GM19397 (cell line): ENCODE data around the gene ZMIZ1.
A peak's percentile ranks its signal among the peaks of the same experiment; 100 is the strongest.

ENCODE experiments used
- ATAC-seq: cut with Tn5 transposase; IDR thresholded peaks from one replicate; pipeline ENCODE4 v1.9.1; 2021; ENCODE audit warnings: mild to moderate bottlenecking, moderate library complexity; ENCODE audit not compliant: unreplicated experiment

ZMIZ1 gene

DNA sequence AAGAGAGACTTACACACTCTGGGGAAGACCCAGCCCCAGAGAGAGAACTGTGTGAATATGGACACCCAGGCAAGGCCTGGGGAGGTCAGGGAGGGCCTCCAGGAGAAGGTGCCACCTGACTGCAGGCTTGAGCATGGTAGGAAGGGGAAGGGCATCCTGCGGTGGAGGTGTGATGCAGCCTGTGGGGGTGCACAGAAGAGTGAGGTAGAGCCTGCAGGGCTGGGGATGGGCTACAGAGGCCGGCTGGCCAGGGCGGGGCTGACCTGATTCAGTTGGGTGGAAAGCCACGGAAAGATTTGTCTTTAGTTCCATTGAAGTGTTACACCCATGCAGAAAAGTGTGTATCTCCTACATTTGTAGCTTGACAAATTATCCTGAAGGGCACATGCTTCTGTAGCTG, 47.6 kb downstream of the ZMIZ1 start:
- peak; percentile 14 for ATAC-seq

DNA sequence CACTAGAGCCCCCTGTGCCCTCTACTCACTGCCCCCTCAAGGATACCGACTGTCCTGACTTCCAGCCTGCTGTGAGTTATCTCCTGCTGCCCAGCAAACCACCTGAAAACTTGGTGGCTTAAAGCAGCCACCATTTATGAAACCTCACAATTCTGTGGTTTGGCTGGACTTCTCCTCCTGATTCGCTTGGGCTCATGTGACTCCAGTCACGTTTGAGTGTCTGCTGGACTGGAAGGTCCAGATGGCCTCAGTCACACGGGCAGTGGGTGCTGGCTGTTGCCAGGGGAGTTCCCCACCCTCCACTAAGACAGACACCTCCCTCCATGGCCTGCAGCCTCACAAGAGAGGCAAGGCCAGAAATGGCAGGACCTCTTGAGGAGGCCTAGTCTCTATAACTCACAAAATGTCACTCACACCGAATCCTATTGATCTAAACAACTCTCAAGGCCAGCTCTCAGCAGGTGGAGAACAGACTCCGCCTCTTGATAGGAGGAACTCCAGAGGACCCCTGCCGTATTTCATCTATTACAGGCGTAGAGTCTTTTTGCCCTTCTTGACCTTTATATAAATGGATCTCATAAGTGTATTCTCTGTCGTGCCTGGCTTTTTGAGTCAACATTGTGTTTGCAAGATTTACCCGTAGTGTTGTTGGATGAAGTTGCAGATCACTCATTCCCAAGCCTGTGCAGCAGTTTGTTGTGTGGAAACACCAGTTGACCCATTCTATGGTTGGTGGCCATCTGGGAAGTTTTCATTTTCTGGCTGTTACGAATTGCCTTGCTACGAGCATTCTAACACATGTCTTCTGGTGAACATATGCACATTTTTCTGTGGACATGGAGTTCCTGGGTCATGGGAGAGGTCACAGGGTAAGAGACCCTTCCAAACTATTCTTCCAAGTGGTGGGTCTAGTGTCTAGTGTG, 48.3 kb downstream of the ZMIZ1 start:
- ATAC-seq, result peak; percentile 64

DNA sequence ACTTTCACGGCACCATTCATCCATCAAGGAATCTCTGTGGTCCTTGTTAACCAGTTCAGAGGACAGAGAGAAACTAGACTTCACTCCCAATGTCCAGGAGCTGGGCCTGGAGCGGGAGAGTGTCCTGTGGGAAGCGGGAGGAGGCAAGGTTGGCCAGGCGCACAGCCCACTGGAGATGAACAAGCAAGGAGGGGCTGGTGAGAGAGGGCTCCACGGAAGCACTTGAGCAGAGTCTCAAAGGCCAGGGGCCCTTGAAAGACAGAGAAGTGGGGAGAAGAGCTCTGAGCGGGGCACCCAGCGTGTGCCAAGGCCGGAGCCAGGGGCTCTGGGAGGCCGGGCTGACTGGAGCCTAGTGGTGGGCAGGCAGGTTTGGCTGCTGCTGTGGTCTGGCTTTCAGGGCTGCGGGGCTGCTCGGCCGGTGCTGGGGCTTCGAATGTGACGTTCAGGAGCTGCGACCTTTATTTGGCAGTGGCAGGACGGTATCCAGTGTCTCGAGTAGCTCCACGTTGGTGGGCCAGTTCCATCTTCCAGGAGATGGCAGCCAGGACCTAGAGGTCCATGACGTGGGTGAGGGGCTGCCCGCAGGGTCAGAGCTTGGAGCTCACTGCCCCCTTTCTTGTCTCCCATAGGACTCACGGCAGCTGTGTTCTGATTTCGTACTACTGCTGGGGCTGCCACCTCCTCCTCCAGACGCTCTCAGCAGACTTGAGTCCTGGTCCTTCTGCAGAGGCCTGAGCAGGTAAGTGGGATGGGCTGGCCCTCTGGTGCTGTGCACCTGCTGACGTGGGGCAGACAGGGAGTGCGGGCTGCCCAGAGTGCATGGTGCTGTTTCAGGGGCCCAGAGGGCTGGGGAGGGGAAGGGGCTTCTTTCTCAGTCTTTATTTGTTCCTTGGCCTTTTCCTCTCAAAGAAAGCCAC, 49.8 kb downstream of the ZMIZ1 start:
- no peak for ATAC-seq

DNA sequence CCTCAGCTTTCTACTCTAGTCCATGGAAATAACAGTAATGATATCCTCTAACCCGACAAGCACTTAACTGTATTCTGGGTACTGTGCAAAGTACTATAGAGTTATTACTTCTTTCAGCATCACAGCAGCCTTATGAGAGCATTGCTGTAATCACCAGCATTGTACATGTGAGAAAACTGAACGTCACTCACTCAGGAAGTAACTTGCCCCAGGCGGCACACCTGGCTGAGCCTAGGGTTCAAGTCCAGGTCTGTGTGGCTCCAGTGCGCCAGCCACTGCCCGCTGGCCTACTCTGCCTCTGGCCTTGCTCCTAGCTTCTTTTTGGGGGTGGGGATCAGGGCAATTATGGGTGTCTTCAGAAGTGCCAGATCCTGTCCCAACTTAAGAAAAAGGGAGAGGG, 50.5 kb downstream of the ZMIZ1 start:
- no peak for ATAC-seq

DNA sequence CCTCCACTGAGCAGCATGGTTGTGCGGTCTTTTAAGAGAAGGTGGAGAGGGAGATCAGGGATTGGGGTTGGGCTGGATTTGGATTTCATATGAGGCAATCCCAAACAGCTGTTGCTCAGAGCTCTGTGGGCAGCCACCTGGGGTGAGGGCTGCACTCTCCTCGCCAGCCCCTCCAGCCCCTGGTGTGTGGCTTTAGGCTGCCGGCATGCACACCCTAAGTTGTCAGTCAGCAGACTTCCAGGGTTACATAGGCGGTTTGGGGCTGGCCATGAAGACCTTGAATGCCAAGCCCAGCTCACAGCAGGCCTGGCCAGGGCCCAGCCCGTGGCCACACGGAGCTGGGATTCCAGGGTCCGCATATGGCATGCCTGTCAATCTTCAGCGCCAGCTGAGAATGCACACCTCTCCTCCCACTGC, 54.8 kb downstream of the ZMIZ1 start:
- ATAC-seq, result no peak

DNA sequence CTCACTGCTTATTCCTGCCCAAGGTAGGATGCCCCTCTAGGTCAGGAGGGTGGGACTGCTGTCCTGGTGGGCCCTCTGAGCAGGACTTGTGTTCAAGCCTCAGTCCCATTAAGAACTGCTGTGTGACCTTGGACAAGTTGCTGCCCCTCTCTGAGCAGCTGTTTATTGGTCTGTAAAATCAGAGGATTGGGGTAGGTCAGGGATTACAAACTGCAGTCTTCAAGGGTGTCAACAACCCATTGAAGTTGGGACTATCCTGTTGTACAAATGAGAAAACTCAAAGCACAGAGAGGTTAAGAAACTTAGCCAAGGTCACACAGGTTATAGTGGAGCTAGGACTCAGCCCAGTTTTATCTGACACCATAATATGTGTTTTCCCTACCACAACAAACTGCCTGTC, 55.3 kb downstream of the ZMIZ1 start:
- no peak for ATAC-seq

DNA sequence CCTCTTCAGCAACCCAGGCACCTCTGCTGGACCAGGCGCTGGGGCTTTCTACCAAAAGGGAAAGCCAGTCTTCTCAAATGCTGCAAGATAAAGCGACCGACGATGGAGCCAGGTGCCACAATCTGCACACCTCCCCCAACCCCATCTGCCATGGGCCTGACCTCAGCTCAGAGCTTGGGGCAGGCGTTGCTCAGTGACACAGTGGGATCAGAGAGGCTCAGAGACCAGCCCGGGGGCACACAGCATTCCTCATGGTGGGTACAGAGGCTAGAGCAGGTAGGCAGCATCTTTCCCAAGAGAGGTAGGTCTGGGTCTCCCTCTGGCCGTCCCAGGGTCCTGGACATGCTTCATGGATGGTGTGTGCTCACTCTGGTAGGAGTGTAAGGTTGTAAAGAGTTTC, 56.3 kb downstream of the ZMIZ1 start:
- no peak for ATAC-seq

DNA sequence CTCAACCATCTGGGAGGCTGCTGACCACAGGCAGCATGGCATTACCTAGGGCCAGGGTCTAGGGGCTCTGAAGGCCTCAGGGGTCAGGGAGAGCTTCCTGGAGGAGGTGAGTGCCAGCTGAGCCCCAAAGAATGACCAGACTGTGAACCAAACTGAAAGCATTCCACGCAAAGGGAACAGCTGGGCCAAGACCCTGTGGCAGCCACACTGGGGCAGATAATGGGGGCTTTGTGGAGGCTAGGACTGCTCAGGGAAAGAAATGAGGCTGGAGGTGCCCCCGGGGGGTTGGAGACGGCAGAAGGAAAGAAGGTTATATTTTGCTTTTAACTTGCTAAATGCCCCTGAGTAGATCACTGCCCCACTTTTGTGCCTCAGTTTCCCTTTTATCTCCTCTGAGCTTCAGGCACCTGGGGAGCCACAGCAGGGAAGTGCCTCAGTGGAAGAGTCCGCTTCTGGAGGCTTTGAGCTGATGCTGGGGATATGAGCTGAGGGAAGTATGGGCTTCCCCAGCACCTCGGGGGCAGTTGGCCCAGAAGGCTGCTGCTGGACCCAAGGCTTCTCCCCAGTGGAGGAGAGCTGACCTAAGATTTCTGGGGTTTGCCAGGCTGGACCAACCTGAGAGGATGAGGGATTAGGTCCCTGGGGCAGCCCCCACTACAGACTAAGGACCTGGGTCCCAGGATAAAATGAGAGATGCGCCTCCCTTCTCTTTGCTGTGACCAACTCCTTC, 57.8 kb downstream of the ZMIZ1 start:
- no peak for ATAC-seq

DNA sequence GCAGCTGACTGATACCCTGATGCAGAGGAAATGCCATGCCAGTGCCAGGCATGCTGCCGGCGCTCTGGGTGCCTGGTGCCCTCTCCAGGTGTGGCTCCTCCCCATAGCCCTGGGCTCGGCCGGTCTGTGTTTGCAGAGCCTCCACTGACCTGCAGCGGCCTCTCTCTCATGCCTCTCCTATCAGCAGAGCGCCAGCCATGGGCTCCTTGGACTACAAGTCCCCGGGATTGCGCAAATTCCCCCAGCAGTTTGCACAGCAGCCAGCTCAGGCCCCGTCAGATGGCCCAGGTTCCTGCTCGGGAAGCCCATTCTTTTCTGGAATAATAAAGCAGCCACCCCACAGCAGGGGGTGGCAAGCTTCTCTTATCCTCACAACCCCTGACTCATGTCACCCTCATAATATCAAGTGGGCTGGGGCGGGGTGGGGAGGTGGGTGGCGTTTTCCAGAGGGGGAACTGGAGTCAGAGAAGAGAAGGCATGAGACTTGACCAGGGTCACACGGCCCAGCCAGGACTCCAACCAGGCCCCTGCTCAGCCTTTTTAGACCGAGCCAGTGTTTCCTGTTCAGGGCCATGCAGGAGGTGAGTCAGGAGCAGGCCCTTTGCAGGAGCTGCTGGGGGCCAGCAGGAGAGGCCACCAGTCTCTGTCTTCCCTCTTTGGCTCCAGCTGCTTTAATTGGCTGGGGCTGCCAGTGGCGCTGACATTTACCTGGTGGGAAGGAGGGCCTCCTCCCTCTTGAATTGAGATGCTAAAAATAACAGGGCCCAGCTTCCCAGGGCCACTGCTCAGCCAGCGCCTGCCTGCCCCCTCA, 58.6 kb downstream of the ZMIZ1 start:
- ATAC-seq, result no peak

DNA sequence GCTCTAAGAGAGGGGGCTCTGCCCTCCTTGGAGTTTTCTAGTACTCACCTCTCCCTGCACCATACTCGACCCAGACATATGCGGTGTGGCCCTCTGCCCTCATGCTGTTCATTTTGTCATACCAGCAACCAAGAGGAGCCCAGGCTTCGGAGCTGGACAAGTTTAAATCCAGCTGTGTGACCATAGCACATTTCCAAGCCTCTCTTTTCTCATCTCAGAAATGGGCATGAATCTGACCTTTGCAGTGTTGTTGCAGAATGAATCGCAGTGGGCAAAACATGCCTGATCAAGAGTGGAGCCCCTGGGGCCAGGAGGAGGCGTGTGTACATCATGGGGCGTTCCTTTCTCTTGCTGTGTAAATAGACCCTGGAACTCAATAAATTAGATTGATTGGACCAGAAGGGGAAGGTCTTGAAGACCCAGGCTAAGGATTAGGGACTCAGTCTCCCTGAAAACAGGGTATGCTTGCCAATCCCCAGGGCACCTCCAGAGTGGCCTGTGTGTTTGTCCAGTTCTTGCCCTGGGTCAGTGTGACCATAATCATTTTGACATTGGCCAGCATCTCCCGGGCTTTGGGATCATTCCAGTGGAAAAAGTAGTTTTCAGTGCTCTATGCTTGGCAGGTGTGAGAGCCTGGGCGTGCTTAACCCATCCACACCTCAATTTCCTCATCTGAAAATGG, 59.6 kb downstream of the ZMIZ1 start:
- no peak for ATAC-seq

DNA sequence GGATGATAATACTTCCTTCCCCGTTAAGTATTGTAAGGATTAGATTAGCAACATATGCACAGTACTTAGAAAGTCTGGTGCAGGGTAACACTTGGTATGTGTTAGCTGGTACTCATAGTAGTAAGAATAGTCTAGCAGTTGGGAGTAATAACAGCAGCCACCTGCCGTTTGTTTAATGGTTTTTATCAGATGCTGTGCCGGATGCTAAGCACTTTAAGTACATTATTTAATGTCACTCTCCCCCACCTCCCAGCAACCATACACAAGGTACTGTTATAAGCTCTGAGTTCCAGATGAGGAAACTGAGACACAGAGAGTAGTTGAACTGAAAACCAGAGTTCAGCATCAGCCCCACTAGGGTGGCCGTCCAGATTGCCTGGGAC, 60.1 kb downstream of the ZMIZ1 start:
- ATAC-seq, result no peak

DNA sequence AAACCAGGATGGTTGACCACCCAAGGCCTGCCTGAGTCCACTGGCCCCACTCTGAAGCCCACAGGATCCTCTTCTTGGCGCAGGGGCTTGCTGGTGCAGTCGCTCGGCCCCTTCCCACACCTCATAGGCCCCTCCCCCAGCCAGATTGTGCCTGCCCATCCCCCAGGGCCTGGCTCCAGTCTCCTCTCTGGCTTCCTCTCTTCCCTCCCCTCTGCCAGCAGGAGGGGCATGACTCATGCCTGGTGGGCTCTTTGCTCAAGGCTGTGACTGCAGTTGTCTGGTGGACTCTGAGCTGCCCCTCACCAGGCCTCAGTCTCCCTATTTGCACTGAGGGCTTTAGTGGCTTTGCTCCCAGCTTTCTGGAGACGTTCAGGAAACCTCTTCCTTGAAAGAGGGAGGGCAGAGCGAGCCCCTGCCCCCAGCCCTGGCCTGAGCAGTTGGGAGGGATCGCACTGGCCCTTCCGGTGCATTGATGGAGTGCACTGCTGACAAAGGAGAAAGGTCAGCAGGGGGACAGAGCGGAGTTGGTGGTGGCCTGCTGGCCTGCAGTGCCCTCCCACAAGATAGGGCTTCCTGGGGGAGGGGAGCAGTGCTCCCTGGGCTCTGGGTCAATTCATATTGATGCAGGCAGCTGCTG, 60.7 kb downstream of the ZMIZ1 start:
- no peak for ATAC-seq

DNA sequence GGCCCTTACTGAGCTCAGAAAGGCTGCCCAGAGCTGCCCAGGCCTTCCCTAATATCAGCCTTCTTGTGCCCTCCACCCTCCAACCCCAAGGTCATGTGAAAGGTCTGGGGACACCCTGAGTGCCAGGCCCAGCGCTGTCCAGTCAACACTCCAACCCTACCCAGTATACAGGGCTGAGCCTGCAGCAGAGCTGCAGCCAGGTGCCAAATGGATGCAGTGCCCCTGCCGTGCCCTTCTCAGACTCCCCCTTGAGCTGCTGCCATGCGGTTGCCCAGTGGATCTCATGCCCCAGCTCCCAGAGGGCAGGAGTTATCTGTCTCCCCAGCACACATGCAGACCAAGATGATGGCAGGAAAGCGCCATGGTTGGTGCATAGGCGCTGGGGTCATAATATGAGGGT, 61.5 kb downstream of the ZMIZ1 start:
- no peak for ATAC-seq

DNA sequence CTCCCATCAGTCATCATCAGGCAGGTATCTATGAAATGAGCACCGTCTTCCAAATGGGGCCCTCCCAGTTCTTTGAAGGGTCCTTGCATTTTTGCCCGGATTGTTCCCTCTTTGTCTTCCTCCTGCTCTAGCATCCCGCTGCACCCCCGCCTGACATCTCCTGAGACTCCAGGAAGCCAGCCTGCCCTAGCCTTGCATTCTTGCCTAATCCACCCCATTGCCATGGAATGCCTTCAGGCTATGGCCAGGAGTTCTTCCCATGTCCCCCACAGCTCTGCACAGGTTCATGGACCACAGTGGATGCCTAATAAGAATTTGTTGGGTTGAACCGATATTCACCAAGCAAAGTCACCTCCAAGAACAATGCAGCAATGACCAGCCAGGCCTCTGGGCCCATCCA, 62.1 kb downstream of the ZMIZ1 start:
- ATAC-seq, result no peak

DNA sequence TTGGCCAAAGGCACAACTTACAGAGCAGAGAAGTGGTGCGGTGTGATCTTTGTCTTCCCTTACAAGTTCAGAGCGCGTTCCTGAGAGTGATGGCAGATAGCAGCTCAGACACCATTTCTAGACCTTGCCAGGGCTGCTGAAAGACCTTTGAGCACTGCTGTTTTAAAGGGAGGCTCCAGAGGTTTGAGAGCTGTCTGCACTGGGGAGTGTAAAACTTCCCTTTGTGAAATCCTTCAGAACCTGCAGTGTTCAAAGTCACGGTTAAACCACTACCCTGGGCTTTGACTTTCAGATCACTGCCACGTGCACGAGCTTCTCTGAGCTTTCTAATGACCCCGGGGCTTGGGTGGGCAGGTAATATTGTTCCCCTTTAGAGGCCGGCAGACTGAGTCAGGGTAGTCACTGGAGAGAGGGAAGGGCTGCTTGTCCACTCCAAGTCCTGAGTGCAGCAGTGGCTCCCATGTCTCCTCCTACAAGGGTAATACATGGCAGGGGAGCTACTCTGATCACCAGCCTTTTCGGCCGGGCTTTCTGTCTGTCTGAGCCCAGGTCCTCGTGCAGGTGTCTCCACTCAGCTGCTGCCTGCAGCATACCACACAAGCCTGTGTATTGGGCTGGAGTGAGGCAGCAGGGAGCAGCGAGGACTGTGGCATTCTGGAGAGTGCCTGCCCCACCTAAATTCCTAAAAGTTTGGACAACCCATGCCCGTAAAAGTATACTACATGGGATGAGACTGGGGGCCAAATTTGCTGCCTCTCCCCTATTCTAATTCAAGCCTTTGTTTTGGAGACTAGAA, 63.3 kb downstream of the ZMIZ1 start:
- no peak for ATAC-seq

DNA sequence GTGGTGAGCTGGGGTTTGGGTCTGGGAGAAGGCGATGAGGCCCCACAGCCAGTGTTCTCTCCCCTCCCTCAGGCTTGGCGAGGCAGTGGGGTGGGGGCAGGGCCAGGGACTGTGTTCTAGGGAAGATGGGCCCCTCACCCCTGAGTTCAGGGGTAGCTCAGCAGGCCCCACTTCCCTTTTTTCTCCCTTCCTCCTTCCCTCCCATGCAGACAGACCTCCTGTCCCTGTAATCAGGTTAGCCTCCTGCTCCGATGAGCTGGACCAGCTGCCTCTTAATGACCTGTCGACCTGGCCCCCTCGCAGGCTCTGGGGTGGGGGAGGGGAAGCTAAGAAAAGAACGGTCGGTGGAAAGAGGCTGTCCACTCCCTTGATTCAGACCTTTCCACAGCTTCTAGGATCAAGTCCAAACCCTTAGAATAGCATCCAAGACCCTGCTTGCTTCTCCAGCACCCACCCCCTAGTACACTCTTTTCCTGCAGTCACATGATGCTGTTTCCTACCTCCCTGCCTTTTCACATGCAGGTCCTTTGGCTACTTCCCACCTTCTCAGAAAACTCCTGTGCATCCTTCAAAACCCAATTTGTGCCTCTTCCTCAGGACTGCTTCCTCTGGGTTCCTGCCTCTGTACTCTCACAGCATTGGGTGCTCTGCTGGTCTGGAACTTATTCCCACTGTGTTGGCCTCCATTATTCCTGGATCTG, 64.1 kb downstream of the ZMIZ1 start:
- ATAC-seq, result no peak

DNA sequence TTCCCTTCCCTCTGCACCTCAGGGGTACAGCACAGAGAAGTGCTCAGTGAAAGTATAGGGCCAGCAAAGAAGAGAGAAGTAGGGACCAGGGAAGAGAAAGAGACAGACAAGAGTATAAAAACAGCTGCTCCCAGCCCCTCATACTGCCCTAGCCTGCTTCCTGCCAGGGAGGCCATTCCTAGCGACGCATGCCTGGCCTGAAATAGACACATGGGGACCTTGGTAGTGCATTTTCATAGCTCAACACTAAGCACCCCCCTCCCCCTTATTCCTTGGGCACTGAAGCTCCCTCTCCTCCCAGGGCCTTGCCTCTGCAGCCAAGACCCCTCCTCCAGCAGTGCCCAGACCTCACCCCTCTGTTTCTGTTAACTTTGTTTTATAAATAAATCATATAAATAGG, 64.7 kb downstream of the ZMIZ1 start:
- no peak for ATAC-seq

DNA sequence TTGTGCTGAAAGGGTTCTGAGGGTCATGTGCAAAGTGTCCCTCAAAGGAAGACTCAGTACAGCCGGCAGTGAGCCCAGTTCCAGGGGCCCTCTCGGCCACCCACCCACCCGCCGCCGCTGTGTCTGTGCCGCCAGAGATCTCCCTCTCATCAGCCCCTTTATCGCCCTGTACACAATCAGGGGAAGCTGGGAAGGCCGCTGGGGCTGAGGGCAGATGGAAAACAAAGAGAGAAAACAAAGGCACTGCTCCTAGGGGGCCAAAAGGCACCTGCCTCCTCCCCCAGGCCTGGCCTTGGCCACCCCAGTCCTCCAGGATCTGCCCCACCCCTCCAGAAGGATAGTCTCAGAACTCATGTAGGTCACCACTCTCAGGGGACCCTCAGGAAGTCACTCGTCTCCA, 67.0 kb downstream of the ZMIZ1 start:
- ATAC-seq, result no peak
